Superior temporal gyrus (tissue), 1 donor: ENCODE measurements around the gene COQ2.
"Not testable (repeated sequence)": the region's sequence is repeated elsewhere in the genome, so short reads cannot be mapped to it uniquely, and the experiment has no call there.

Experiments used
- DNase-seq: peaks from one replicate; pipeline ENCODE4 v3.0.0-alpha.2; 2016; ENCODE audit errors: extremely low spot score

The COQ2 gene

DNA sequence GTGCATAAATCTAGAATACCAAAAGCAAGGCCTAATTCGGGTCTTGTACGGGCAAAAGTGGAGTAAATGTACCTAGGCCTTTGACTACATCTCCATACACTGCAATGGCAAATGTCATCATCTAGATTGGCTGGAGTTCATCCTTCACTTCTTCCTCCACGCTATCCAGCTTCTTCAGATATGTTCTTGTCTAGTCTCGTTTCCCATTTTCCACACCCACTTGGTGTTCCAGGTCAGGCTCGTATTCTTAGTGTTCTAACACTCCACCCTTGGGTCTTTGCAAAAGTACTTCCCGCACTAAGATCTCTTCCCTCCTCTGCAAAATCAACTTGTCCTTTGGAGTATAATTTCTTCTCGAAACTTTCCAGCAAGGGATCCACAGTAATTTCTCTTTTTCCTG is 1.4 kb downstream of the COQ2 start:
- DNase-seq, result no peak

DNA sequence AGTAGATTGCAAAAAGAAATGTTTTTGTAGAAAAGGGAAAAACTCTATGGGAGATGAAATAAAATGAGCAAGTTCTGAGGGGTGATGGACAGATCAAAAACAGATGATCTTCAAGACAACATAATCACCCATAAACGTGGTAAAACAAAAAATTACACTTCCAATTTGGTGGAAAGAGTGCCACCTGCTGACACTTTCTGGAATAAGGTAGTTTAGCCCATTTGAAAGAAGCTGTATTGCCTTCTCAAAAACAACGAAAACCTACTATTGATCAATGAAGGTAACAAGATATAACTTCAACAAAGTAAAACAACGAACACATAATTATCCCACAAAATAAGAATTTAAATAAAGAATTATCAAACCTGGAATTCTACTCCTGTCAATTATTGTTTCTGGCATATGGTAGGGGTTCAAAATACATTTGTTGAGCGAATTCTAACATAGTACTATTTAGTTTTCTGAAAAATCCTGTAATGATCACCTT is 2.5 kb downstream of the COQ2 start:
- peak; percentile 87 for DNase-seq

DNA sequence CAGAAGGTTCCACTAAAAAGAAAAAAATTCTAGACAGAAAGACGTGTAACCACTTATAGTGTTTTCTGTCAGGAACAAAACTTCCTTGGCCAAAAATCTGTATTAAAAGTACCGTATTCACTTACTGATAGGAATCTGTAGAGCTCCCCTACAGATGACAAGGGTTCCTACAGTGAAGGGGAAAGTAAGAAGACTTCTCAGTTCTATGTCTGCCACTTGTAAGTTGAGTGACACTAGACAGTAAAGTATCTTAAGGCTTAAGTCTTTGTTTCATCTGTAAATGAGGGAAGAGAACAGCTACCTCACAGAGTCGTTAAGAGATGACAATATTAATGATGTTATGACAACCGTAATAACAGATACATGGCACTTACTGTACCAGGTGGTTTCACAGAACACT is 3.3 kb downstream of the COQ2 start:
- no peak for DNase-seq

DNA sequence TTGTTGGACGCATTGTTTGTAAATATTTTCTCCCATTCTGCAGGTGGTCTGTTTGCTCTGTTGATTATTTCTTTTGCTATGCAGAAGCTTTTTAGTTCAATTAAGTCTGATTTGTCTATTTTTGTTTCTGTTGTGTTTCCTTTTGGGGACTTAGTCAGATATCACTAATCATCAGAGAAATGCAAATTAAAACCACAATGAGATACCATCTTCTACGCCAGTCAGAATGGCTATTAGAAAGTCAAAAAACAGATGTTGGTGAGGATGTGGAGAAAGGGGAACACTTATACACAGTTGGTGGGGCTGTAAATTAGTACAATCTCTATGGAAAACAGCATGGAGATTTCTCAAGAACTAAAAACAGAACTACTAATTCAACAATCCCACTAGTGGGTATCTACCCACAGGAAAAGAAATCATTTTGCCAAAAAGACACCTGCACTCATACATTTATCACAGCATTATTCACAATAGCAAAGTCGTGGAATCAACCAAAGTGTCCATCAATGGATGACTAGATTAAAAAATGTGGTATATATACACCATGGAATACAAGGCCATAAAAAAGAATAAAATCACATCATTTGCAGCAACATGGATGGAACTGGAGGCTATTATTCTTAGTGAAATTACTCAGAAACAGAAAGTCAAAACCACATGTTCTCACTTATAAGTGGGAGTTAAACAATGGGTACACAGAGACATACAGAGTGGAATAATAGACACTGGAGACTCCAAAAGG is 8.1 kb downstream of the COQ2 start:
- DNase-seq, result no peak

DNA sequence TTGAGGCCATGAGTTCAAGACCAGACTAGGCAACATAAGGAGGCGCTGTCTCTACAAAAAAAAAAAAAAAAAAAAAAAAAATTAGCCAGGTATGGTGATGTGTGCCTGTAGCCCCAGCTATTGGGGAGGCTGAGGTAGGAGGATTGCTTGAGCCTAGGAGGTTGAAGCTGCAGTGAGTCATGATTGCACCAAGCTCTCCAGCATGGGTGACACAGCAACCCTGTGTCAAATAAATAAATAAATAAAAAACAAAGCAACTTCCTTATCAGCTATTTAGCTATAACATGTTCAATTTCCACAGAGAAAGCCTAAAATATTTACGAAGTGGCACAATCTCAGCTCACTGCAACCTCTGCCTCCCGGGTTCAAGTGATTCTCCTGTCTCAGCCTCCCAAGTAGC is 10.7 kb downstream of the COQ2 start:
- DNase-seq, result not testable (repeated sequence)

DNA sequence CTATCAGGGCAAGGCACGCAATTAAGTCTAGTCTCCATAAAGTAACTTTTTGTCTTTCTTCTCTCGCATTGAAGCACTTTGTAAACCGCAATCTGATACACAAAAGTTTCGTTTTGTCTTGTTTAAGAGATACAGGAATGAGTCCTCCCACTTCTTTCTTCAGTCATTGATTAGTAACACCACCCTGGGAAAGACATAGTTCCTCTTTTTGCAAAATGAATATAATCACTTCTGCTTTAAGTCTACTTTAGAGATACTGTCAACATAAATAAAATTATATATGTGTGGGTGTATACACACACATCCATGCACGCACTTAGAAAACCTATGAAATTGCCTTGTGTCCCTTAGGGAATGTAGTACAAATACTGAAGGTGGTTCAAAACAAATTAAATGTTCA is 11.7 kb downstream of the COQ2 start:
- no peak for DNase-seq

DNA sequence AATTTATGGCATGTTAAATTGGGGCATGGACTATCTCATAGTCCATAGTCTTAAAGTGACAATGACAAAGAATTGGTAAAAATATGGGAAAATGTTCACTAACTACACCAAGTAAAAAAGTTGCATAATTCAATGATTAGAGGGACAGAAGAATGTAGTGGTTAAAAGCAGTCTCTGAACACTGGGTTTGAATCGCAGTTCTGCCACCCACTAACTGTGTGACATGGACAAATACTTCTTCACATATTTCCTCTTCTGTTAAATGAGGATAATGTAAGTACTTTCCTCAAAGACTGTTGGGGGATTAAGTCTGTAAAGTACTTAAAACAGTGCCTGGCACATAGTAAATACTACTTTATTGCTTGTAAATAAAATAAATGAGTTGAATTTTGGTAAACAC is 15.3 kb downstream of the COQ2 start:
- no peak for DNase-seq

DNA sequence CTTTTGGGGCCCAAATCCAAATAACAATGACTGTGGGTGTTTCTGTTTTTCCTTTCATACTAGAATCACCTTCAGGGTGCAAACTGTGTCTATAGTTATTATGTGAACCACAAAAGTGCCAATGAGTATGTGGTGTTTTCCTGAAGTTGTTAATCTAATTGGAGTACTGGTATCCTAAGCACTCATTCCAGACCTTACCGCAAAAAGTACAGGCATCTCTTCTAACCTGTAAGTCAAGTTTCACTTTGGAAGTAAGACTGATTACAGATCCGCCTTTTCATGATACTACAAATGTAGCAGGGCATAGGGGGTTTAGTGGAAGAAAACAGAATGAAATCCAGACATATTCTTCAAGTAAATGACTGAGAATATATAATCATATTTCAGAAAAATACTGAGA is 16.1 kb downstream of the COQ2 start:
- no peak for DNase-seq

DNA sequence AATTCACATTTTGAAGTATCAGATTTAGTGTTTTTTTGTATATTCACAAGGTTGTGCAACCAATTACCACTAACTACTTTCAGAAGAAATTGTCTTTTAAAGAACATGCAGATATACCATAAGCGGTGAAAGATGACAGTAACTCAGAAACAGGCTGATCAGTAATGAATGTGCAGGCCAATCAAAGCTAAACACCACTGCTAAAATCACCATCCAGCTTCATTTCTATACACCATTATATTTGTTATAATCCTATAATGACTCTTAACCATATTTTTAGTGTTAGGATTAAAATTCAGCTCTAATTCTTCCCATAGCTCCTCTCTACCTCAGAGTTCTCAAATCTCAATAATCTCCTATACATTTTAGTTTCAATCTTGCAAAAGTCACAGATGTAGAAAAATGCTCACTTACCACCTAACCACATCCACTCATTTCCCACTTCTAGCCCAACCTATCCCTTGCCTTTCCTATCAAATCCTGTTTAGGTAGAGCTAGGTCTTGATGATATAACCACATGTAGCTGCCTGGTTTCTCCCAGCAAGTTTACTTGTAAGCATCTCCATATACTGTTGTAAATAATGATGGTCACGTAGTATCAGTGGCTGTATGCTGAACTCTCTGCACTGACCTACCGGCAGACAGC is 16.6 kb downstream of the COQ2 start:
- no peak for DNase-seq

DNA sequence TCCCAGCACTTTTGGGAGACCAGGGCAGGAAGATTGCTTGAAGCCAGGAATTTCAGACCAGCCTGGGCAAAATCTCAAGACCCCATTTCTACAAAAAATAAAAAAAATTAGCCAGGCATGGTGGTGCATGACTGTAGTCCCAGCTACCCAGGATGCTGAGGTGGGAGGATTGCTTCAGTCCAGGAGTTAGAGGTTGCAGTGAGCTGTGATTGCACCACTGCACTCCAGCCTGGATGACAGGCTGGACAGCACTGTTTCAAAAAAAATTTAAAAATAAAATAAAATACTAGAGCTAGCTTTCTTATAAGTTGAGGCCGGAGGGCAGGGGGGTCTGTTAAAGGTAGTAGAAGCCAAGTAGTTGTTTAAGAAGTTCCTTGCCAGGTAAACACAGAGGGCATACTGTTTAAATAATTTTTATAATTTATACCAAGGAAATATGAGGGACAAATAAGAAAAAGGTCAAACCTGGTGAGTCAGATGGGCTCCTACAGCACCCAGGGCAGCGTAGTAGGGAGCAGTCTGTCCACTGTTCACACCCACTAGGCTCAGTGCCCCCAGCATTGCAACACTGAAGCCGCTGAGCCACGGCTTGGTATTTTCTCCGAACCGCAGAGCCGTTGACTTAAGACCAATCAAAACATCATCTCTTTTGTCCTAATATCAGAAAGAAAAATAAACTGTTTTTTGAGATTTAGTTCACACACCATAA is 17.3 kb downstream of the COQ2 start:
- DNase-seq, result no peak

DNA sequence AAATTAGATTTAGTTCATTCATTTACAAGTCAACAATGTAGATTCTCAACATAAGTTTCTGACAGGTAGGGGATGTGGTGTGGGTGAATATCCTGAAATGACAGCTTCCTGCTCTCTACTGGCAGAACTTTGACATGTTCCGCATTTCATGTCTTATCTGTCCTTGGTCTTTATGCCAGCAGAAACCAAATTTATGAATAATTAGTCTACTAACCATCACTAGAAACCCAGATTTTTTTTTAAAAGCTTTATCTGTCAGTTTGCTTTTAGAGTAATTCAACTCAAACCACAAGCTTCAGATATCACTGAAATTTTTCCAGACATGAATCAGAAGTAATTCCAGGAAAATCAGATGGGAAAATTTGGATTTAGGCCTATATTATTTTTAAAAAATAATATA is 17.9 kb downstream of the COQ2 start:
- DNase-seq, result no peak

DNA sequence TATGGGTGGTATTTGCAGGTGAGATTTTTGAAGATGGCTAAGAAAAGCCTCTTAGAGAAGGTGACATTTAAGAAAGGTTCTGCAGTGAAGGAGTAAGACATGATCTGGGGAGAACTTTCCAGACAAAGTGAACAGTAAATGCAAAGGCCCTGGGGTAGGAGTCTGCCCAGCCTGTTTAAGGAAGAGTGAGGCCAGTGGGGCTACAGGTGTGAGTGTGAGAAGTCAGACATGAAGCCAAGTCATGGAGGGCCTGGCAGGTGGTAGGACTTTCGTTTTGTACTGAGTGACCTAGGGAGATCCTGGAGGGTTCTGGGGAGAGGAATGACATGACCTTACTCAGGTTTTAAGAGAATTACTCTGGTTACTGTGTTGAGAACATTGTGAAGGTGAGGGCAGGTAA is 21.5 kb downstream of the COQ2 start:
- no peak for DNase-seq

DNA sequence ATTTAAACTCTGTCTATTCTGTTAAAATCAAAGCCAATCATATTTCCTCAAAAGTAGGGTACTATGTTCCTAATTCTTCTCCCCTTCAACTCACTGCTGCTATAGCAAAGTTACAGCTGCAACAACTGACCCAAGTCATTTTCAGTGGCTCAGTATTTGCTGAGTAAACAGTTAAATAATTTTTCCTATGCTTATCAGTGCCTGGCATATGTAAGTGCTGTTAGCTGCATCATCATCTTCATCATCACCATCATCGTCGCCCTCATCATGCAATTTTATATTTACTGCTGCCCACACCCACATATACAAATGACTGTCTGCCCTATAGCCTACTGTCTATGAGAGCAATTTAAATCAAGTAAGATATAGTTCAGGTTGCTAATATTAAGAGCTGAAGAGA is 21.9 kb downstream of the COQ2 start:
- DNase-seq, result no peak

DNA sequence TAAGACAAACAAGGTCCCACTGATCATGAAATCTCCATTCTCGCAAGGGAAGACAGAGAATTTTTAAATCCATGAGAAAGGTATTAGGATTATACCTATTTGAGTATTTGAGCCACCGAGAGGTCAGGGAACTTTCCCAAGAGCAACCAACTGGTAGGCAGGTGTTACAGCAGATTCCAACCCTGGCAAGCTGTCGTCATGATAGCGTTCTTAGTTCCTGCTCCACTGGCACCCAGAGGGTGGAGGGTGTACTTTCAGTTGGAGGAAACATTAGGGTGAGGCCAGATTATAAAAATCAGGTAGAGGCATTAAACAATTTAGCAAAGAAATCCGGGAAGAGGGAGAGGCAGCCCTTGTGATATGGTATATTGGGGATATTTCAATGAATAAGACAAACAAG is 23.3 kb downstream of the COQ2 start:
- DNase-seq, result no peak

DNA sequence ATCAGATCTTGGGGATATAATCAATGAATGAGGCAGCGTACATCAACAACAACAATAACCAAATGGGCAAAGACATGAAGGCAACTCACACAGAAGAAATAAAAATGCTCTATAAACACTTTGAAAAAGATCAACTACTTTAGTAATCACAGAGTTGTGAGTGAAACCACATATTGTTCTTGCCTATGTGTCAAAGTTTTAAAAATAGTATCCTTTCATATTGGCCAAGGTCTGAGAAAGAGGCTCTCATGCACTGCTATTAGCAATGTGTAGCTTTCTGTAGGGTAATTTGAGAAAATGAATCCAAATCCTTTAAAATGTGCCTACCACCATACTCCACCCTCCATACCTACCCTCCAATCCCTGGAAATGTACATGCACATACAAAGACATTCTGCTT is 25.0 kb downstream of the COQ2 start:
- DNase-seq, result no peak

DNA sequence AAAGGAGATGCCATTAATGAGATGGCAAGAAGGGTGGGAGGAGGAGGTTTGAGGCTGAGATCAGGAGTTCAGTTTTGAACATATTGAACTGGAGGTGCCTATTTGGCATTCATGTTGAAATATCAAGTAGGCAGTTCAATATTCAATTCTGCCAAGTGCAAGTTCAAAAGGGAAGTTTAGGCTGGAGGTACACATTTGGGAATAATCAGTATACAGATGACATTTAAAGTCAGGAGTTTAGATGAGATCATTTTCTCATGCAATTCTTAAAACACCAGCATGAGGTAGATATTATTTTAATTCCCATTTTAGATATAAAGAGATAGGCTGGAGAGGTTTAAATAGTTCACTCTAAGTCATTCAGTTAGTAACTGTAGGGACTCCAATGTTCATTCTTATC is 26.1 kb downstream of the COQ2 start:
- no peak for DNase-seq

DNA sequence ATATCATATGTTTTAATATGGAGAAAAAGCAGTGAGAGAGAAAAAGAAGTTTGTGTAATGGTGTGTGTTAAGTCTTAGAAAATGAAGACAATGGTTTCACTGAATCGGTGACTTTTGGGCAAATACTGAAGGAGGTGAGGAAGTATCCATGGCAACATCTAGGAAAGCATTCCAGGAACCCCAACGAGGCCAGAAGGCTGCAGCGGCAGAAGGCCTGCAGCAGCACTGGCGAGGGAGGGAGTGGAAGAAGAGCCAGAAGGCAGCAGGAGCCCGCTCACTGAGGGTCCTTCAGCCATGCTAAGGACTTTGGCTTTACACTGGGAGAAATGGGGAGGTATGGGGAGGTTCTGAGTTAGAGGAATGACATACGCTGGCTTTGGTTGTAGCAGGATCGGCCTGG is 26.8 kb downstream of the COQ2 start:
- DNase-seq, result no peak

DNA sequence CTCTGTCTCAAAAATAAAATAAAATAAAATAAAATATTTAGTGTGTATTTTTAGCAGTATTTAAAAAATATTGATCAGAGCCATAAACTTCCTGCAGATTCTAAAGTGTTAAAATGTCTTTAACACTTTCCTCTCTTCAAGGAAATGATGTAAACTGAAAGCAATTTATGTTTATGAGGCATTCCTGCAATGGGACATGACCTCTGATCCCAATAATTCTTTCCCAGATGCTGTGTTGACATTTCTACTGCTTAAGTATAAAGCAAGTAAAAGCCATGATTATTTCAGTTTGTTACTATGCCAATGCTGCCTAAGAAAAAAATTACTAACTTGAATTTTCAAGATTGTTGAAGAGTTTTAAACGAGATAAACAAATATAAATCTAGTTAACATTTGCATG is 29.0 kb downstream of the COQ2 start:
- no peak for DNase-seq

DNA sequence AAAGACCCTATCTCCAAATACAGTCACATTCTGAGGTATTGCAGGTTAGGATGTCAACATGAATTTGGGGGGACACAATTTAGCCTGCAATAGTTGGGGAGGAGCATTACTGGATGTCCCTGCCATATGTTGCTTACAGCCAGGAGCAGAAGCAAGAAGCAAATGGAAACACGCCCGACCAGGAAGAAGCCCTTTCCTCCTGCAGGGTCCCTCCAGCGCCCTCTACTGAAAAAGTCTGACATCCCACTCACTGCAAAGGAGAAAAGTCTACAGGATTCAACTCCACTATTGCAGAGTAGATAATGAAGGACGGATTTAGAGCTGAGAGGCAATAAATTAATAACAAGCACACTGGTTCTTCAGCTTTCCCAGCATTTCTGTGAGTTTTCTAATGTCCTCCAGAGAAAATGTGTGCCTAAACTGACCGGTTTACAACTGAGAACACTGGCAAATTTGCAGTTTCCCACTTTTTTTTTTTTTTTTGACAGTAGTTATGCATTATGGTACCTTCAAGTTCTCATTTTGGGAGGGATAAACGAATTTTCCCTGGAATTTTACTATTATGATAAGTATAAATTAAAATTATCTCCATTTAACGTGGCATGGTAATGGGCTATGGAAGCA is 31.7 kb downstream of the COQ2 start:
- peak; percentile 36 for DNase-seq

DNA sequence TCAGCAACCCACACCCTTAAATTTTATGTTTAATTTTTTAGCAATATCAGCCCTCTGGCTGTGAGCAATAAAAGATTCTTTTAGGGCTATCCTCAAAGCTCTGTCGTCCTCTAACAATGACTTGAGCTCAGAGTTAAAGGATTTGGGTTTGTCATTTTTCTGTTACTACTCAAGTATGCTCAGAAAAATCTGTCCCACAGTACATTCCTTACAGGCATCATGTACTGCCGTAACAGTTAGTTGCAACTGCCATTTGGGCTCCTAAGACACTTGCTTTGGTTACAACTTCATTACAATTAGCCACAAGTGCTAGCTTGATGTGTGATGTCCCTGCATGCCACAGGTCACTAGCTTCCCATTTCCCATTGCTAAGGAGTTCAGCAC is 33.2 kb downstream of the COQ2 start:
- DNase-seq, result no peak

DNA sequence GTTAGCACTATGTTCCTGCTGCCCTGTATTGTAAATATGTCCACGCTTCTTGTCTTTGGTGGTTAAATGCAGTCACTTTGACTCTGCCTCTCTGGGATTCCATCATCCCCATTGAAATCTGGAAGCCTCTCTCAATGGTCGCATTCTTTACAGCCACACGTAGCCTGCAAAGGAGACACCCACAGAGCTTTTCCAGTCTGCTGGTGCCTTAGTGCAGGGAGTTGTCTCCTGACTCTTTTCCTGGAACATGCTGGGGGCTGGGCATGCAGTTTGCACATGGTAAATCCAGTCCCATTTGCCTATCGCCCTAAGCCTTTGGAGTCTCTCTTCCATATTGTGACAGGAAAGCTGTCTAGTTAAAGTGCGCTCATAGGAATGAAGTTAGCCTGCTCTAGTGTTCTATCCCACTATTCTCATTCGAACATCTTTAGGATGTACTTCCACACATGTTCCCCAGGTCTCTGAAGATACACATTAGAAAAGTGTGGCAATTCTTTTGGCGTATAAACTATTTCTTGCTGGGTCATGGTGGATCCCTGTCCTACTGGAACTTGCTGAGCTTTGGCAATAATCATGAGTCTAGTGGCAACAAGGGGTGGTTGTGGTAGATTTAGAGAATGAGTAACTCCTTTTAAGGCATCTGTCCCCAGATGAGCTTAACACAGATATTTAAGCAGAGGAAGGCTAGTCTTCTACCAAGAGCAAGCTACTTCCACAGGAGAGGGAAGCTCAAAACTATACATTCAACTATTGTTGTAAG is 33.7 kb downstream of the COQ2 start:
- DNase-seq, result no peak

DNA sequence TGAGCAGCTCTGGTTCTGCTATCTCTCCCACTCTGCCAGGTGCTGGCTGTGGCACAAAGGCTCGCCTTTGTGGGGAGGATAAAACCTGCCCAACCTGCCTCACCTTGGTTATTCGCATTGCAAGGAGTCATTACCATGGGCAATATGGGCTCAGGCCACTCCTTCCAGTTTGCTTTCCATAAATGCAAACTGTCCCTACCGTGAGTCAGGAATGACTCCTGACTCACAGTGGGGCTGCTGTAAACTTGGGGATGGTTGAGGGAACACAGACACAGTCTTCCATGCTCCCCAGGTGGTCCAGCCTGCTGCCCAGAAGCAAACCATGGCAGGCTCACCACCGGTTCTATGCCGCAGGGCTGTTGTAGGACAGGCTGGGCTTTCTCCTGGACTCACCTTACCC is 36.1 kb downstream of the COQ2 start:
- no peak for DNase-seq
